ENCODE data around the gene HADHB.
"Not testable (repeated sequence)": the region's sequence is repeated elsewhere in the genome, so short reads cannot be mapped to it uniquely, and the experiment has no call there.

Gene HADHB

DNA sequence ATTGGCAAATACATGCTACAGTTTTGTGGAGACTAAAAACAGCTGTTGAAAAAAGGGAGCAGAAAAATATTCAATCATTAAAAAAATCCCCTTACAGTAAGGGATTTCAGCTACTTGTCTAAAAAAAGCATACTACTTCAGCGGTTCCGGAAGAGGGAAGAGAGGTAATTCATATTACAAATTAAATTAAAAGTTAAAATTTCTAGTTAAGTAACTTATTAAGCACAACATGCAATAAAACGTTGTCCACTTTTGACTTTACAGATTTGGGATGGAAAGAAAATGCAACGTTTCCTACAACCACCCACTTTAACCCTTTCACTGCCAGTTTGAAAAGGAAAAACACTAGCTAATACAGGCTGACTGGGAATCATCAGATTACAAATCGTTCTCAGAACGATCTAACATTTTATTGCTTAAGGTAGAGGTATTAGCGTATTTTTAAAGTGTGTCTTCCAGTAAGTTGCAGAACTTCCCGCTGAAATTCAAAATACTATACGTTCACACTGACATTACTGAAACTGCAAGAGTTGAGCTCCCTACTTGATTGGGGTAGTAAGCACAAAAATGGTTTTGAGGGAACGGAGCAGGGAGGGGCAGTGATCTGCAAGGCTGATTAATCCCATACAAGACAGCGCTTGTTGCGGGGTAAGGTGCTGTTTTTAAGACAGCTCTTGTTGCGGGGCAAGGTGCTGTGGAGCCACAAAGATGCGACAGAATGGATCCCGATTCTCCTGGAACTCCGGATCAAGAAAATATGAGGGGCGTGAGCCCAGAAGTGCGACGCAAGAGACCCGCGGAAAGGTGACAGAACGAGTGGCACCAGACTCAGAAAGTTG, 1.1 kb upstream of the HADHB start:
- H3K36me3 ChIP-seq (ENCODE audit: control insufficient read depth, insufficient read depth, low read length) = no peaks in the 10 kb centered on the region
- no peaks in the 10 kb centered on the region for H3K4me1 ChIP-seq (ENCODE audit: control insufficient read depth, insufficient read depth, low read length)
- H3K4me3 ChIP-seq (ENCODE audit: insufficient read depth, low read depth, low read length) = peak overlapping the region; percentile 92
- H3K27me3 ChIP-seq (ENCODE audit: control insufficient read depth, insufficient read depth, low read length, poor library complexity, severe bottlenecking) = no peaks in the 10 kb centered on the region
- H3K27ac ChIP-seq (ENCODE audit: insufficient read depth, low read depth, low read length, poor library complexity, severe bottlenecking) = no peak overlapping the region
- WGBS, 2 experiments = 0 to 1% methylated on average over 15 to 22 of the region's 22 CpGs
- H3K9me3 ChIP-seq (ENCODE audit: control insufficient read depth, low read length) = no peaks in the 10 kb centered on the region

DNA sequence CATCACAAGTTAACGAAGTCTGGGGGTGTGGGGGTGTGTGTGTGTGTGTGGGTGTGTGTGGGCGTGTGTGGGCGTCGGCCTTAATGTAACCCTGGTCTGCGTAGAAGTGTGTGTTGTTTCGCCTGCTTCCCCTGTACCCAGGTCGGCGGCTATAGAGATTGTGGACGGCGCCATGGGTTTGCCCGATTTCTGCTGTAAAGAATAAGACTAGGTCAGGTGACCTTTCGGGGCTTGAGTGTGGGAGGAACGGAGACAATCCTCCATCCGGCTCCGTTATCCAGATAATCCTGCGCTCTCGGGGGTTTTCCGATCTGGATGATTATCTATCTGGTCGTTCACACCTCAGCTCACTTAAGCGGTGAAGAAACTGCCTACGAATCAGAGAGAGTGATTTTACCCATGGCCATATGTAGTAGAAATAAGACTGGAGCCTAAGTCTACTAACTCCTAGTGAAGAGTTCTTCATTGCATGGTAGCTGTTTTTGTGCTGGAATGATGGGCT, 543 bp downstream of the HADHB start:
- Histone ChIP-seq H3K27ac (ENCODE audit: insufficient read depth, low read depth, low read length, poor library complexity, severe bottlenecking) (no peak overlapping the region), H3K36me3 (ENCODE audit: control insufficient read depth, insufficient read depth, low read length) (no peaks in the 10 kb centered on the region), H3K9me3 (ENCODE audit: control insufficient read depth, low read length) (no peaks in the 10 kb centered on the region), H3K27me3 (ENCODE audit: control insufficient read depth, insufficient read depth, low read length, poor library complexity, severe bottlenecking) (no peaks in the 10 kb centered on the region), H3K4me1 (ENCODE audit: control insufficient read depth, insufficient read depth, low read length) (no peaks in the 10 kb centered on the region), H3K4me3 (ENCODE audit: insufficient read depth, low read depth, low read length) (peak overlapping the region; percentile 92)
- WGBS, 2 experiments = 0 to 1% methylated on average over 21 of the region's 21 CpGs

DNA sequence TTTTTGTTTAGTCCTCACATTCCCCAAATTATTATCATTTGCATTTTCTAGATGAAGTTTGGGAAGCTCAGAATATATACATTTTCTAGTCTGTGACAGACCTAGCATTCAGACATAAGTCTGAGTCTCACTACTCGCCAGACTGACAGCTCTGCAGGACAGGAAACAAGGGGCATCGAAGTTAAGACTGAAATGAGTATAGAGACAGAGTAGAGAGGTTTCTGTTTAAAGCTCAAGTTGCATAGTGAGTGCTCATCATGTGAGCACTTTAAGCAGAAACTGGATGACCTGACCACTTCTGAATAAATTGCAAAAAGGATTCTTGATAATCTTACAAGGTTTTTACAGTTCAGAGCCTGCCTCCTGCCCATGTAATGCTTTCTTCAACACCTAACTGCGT, 1.1 kb downstream of the HADHB start:
- no peaks in the 10 kb centered on the region for H3K9me3 ChIP-seq (ENCODE audit: control insufficient read depth, low read length)
- H3K27ac ChIP-seq (ENCODE audit: insufficient read depth, low read depth, low read length, poor library complexity, severe bottlenecking) = no peak overlapping the region
- H3K4me3 ChIP-seq (ENCODE audit: insufficient read depth, low read depth, low read length) = peak overlapping the region; percentile 92
- no peaks in the 10 kb centered on the region for H3K27me3 ChIP-seq (ENCODE audit: control insufficient read depth, insufficient read depth, low read length, poor library complexity, severe bottlenecking)
- no peaks in the 10 kb centered on the region for H3K36me3 ChIP-seq (ENCODE audit: control insufficient read depth, insufficient read depth, low read length)
- H3K4me1 ChIP-seq (ENCODE audit: control insufficient read depth, insufficient read depth, low read length) = no peaks in the 10 kb centered on the region
- WGBS, 2 experiments = 24 to 29% methylated on average over 3 of the region's 3 CpGs

DNA sequence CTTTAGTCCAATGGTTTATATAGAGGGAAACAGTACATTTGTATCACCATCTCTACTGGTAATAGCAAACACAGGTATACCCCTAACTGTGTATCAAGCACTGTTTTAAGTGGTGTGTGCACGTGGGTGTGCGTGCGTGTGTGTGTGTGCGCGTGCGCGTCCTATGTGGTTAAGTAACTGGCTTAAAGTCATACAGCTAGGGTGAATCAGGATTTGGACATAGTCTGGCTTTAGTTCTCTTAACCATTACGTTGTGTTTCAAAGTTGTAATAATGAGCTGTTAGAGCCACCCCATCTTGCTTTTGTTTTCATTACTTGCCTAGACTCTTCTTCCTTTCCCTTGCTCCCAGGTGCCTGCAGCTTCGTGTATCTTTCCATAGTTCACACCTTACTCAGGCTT, 2.1 kb downstream of the HADHB start:
- 91% methylated on average over 9 of the region's 9 CpGs for WGBS, 2 experiments
- H3K9me3 ChIP-seq (ENCODE audit: control insufficient read depth, low read length) = no peaks in the 10 kb centered on the region
- H3K4me3 ChIP-seq (ENCODE audit: insufficient read depth, low read depth, low read length) = no peak overlapping the region
- no peak overlapping the region for H3K27ac ChIP-seq (ENCODE audit: insufficient read depth, low read depth, low read length, poor library complexity, severe bottlenecking)
- H3K36me3 ChIP-seq (ENCODE audit: control insufficient read depth, insufficient read depth, low read length) = no peaks in the 10 kb centered on the region
- no peaks in the 10 kb centered on the region for H3K4me1 ChIP-seq (ENCODE audit: control insufficient read depth, insufficient read depth, low read length)
- no peaks in the 10 kb centered on the region for H3K27me3 ChIP-seq (ENCODE audit: control insufficient read depth, insufficient read depth, low read length, poor library complexity, severe bottlenecking)

DNA sequence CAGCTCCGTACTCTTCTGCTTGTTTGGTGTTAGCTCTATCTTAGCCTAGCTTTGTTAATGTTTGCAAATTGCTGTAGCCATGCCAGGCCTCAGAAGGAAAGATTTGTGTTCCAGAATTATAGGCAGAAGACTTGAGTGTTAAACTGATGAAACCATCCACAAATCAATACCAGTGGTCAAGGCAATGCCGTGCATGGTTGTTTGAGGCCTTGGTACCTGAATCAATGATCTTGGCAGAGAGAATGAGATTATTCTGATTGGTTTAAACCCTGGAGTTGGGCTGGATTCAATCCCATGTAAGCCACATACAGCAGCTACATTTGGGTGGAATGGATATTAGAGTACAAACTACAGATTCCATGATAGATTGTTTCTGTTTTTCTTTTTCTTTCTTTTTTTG, 4.9 kb downstream of the HADHB start:
- no peaks in the 10 kb centered on the region for H3K27me3 ChIP-seq (ENCODE audit: control insufficient read depth, insufficient read depth, low read length, poor library complexity, severe bottlenecking)
- no peak overlapping the region for H3K4me3 ChIP-seq (ENCODE audit: insufficient read depth, low read depth, low read length)
- no peaks in the 10 kb centered on the region for H3K4me1 ChIP-seq (ENCODE audit: control insufficient read depth, insufficient read depth, low read length)
- WGBS, 2 experiments = 95 to 97% methylated on average over 2 of the region's 2 CpGs
- H3K36me3 ChIP-seq (ENCODE audit: control insufficient read depth, insufficient read depth, low read length) = no peaks in the 10 kb centered on the region
- H3K9me3 ChIP-seq (ENCODE audit: control insufficient read depth, low read length) = no peaks in the 10 kb centered on the region
- no peak overlapping the region for H3K27ac ChIP-seq (ENCODE audit: insufficient read depth, low read depth, low read length, poor library complexity, severe bottlenecking)

DNA sequence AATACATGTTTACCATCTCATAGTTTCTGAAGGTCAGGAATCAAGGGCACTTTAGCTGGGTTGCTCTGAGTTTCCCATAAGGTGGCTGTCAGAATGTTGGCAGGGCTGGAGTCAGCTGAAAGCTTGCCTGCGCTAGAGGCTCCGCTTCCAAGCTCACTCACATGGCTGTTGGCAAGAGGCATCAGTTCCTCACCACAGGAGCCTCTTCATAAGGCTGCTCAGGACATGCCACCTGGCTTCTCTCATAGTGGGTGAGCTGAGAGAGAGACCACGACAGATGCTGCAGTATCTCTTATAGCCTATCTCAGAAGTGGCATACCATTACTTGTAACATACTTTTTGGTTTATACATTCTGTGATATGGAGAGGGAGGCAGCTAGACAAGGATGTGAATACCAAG, 7.2 kb downstream of the HADHB start:
- no peak overlapping the region for H3K4me3 ChIP-seq (ENCODE audit: insufficient read depth, low read depth, low read length)
- H3K4me1 ChIP-seq (ENCODE audit: control insufficient read depth, insufficient read depth, low read length) = no peaks in the 10 kb centered on the region
- H3K9me3 ChIP-seq (ENCODE audit: control insufficient read depth, low read length) = no peaks in the 10 kb centered on the region
- H3K27ac ChIP-seq (ENCODE audit: insufficient read depth, low read depth, low read length, poor library complexity, severe bottlenecking) = no peak overlapping the region
- H3K27me3 ChIP-seq (ENCODE audit: control insufficient read depth, insufficient read depth, low read length, poor library complexity, severe bottlenecking) = no peaks in the 10 kb centered on the region
- H3K36me3 ChIP-seq (ENCODE audit: control insufficient read depth, insufficient read depth, low read length) = no peaks in the 10 kb centered on the region
- 80 to 87% methylated on average over 2 to 3 of the region's 3 CpGs for WGBS, 2 experiments

DNA sequence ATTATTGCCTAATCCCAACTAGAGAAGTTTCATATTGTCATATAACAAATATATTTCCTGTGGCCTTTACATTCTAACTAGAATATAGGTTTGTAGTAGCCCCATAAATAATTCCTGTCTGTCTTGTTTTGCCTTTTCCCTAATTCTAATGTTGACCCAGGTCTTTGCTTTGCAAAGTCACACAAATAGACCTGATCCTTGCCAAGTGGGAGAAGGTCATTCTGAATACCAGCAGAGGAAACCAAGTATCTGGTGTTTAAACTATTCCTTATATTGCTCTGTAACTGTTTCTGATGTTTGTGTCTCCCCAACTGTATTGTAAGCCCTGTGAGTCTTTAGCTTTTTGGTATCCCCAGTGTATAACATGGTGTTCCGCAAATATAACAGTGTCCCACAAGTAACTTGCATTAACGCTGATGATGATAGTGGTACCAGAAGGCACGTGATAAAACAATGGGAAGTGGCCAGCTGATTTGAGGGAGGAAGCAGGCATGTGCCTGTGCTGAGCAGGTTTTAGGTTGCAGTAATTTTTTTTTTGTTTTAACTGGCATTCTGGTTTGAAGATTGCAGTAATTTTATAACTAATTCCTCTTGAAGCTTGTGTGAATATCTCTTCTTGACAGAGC, 11.1 kb downstream of the HADHB start:
- H3K27ac ChIP-seq (ENCODE audit: insufficient read depth, low read depth, low read length, poor library complexity, severe bottlenecking) = no peak overlapping the region
- H3K9me3 ChIP-seq (ENCODE audit: control insufficient read depth, low read length) = no peaks in the 10 kb centered on the region
- no peak overlapping the region for H3K4me3 ChIP-seq (ENCODE audit: insufficient read depth, low read depth, low read length)
- H3K27me3 ChIP-seq (ENCODE audit: control insufficient read depth, insufficient read depth, low read length, poor library complexity, severe bottlenecking) = no peaks in the 10 kb centered on the region
- H3K4me1 ChIP-seq (ENCODE audit: control insufficient read depth, insufficient read depth, low read length) = no peaks in the 10 kb centered on the region
- H3K36me3 ChIP-seq (ENCODE audit: control insufficient read depth, insufficient read depth, low read length) = no peaks in the 10 kb centered on the region
- WGBS, 2 experiments = 92 to 93% methylated on average over 3 of the region's 3 CpGs

DNA sequence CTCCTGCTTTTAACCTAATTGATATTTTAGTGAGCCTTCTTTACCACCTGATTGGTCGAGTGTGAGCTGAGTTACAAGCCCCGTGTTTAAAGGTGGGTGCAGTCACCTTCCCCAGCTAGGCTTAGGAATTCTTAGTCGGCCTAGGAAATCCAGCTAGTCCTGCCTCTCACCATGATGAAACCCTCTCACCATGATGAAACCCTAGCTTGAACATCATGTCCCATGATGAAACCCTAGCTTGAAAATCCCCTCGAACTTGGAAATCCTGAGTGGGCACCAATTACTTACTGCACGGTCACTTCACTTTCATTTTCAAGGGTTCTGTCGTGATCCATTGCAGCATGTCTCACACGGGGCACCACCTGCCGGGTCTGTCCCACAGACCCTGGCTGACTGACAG, 14.1 kb downstream of the HADHB start:
- not testable (repeated sequence) for H3K4me3 ChIP-seq (ENCODE audit: insufficient read depth, low read depth, low read length); H3K9me3 ChIP-seq (ENCODE audit: control insufficient read depth, low read length); H3K36me3 ChIP-seq (ENCODE audit: control insufficient read depth, insufficient read depth, low read length); H3K27ac ChIP-seq (ENCODE audit: insufficient read depth, low read depth, low read length, poor library complexity, severe bottlenecking); H3K27me3 ChIP-seq (ENCODE audit: control insufficient read depth, insufficient read depth, low read length, poor library complexity, severe bottlenecking); H3K4me1 ChIP-seq (ENCODE audit: control insufficient read depth, insufficient read depth, low read length)
- WGBS, 2 experiments = 94 to 95% methylated on average over 8 of the region's 8 CpGs

DNA sequence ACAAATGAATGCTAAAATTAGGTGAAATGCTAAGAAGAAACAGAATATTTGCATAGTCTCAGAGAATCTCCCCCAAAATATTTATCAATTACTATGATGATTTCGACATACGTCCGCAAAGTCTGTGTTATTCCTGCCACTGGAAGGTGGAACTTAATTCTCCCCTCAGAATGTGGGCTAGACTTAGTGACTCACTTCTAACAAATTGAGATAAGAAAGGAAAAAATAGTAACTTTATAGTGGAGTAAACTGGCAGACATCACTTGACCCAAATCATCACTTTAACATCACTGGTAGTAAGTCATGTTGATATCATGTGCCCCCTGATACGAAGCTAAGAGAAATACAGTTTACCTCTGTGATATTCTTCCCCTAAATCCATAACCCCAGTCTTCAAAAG, 23.5 kb downstream of the HADHB start:
- WGBS, 2 experiments = 96 to 98% methylated on average over 4 of the region's 4 CpGs
- Histone ChIP-seq H3K36me3 (ENCODE audit: control insufficient read depth, insufficient read depth, low read length) (no peaks in the 10 kb centered on the region), H3K27me3 (ENCODE audit: control insufficient read depth, insufficient read depth, low read length, poor library complexity, severe bottlenecking) (no peaks in the 10 kb centered on the region), H3K4me3 (ENCODE audit: insufficient read depth, low read depth, low read length) (no peak overlapping the region), H3K27ac (ENCODE audit: insufficient read depth, low read depth, low read length, poor library complexity, severe bottlenecking) (no peak overlapping the region), H3K4me1 (ENCODE audit: control insufficient read depth, insufficient read depth, low read length) (no peaks in the 10 kb centered on the region), H3K9me3 (ENCODE audit: control insufficient read depth, low read length) (no peaks in the 10 kb centered on the region)

DNA sequence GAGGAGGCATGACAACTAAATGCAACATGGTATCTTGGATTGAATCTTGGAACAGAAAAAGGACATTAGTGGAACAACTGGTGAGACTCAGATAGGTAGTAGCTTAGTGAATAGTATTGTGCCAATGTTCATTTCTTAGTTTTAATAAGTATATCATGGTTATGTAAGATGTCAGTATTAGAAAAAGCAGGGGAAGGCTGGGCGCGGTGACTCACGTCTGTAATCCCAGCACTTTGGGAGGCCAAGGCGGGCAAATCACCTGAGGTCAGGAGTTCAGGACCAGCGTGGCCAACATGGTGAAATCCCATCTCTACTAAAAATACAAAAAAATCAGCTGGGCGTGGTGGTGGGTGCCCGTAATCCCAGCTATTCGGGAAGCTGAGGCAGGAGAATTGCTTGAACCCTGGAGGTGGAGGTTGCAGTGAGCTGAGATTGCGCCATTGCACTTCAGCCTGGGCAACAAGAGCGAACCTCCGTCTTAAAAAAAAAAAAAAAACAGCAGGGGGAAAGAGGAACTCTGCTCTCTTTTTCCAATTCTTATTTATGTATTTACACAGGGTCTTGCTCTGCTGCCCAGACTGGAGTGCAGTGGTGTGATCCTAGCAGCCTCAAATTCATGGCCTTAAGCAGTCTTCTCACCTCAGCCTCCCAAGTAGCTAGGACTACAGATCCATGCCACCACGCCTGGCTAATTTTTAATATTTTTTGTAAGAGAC, 24.1 kb downstream of the HADHB start:
- not testable (repeated sequence) for H3K9me3 ChIP-seq (ENCODE audit: control insufficient read depth, low read length); H3K4me1 ChIP-seq (ENCODE audit: control insufficient read depth, insufficient read depth, low read length); H3K4me3 ChIP-seq (ENCODE audit: insufficient read depth, low read depth, low read length); H3K27ac ChIP-seq (ENCODE audit: insufficient read depth, low read depth, low read length, poor library complexity, severe bottlenecking); H3K36me3 ChIP-seq (ENCODE audit: control insufficient read depth, insufficient read depth, low read length); H3K27me3 ChIP-seq (ENCODE audit: control insufficient read depth, insufficient read depth, low read length, poor library complexity, severe bottlenecking)
- 90 to 92% methylated on average over 12 of the region's 12 CpGs for WGBS, 2 experiments

All from ectodermal cell (in vitro differentiated cells).